ENCODE results near the gene ATP11B. TPM values are rescaled to one million over a fixed set of nuclear protein-coding genes. Genes with fewer than 3 reads are reported as not detected.

The ATP11B gene
- total RNA-seq, 1 donor from 2014 or later = 42.8 TPM

- H3K27me3 ChIP-seq (ENCODE audit: insufficient read depth, low read length) = no peaks in the 10 kb centered on the region
- TF ChIP-seq CTCF (IDR thresholded peaks at IDR 0.05; ENCODE audit: insufficient read depth, low read depth, low read length) (no peak), EZH2 (IDR thresholded peaks at IDR 0.05; ENCODE audit: insufficient read depth, low read length) (no peak)
- Mint-ChIP-seq H3K27ac (ENCODE audit: unreplicated experiment) (no peak overlapping the region), H3K4me3 (ENCODE audit: unreplicated experiment) (no peak overlapping the region), H3K36me3 (ENCODE audit: low read depth, unreplicated experiment) (peaks cover 4% of the 10 kb centered on the region), H3K27me3 (ENCODE audit: low read depth, unreplicated experiment) (no peaks in the 10 kb centered on the region), H3K9me3 (ENCODE audit: unreplicated experiment) (no peaks in the 10 kb centered on the region), H3K4me1 (ENCODE audit: low read depth, unreplicated experiment) (peaks cover 10% of the 10 kb centered on the region)
- H3K79me2 ChIP-seq (ENCODE audit: insufficient read depth, low read length) = no peaks in the 10 kb centered on the region
- no peak for DNase-seq (ENCODE audit: low read depth)
- no peaks in the 10 kb centered on the region for H3K4me1 ChIP-seq (ENCODE audit: insufficient read depth, low read length)
- no peaks in the 10 kb centered on the region for H4K20me1 ChIP-seq (ENCODE audit: insufficient read depth, low read length)
- H3K36me3 ChIP-seq (ENCODE audit: insufficient read depth, low read length) = no peaks in the 10 kb centered on the region
- H2AFZ ChIP-seq (ENCODE audit: low read depth, low read length) = no peak overlapping the region
- H3K4me2 ChIP-seq (ENCODE audit: low read length) = no peak overlapping the region
- no peak overlapping the region for H3K27ac ChIP-seq (ENCODE audit: low read depth, low read length)
- H3K4me3 ChIP-seq (ENCODE audit: insufficient read depth, low read depth, low read length) = no peak overlapping the region
- H3K9me3 ChIP-seq (ENCODE audit: insufficient read depth, low read depth, low read length) = no peaks in the 10 kb centered on the region
- FAIRE-seq = no peak
- H3K9ac ChIP-seq (ENCODE audit: low read length) = no peak overlapping the region
These were observed 147.0 kb downstream of the ATP11B start for GRCh38 chr3:182940266-182940808.

- H3K4me1 Mint-ChIP-seq (ENCODE audit: low read depth, unreplicated experiment) = peaks cover 8% of the 10 kb centered on the region
- Histone ChIP-seq H3K79me2 (ENCODE audit: insufficient read depth, low read length) (no peaks in the 10 kb centered on the region), H4K20me1 (ENCODE audit: insufficient read depth, low read length) (no peaks in the 10 kb centered on the region), H3K4me2 (ENCODE audit: low read length) (no peak overlapping the region), H3K9ac (ENCODE audit: low read length) (no peak overlapping the region), H3K36me3 (ENCODE audit: insufficient read depth, low read length) (peaks cover 4% of the 10 kb centered on the region), H3K27me3 (ENCODE audit: insufficient read depth, low read length) (no peaks in the 10 kb centered on the region), H2AFZ (ENCODE audit: low read depth, low read length) (no peak overlapping the region), H3K4me1 (ENCODE audit: insufficient read depth, low read length) (no peaks in the 10 kb centered on the region), H3K9me3 (ENCODE audit: insufficient read depth, low read depth, low read length) (no peaks in the 10 kb centered on the region), H3K4me3 (ENCODE audit: insufficient read depth, low read depth, low read length) (no peak overlapping the region), H3K27ac (ENCODE audit: low read depth, low read length) (no peak overlapping the region)
- H3K9me3 Mint-ChIP-seq (ENCODE audit: unreplicated experiment) = no peaks in the 10 kb centered on the region
- TF ChIP-seq EZH2 (IDR thresholded peaks at IDR 0.05; ENCODE audit: insufficient read depth, low read length) = no peak
- no peak for TF ChIP-seq CTCF (IDR thresholded peaks at IDR 0.05; ENCODE audit: insufficient read depth, low read depth, low read length)
- H3K4me3 Mint-ChIP-seq (ENCODE audit: unreplicated experiment) = no peak overlapping the region
- no peak for FAIRE-seq
- H3K27ac Mint-ChIP-seq (ENCODE audit: unreplicated experiment) = no peak overlapping the region
- H3K36me3 Mint-ChIP-seq (ENCODE audit: low read depth, unreplicated experiment) = peaks cover 6% of the 10 kb centered on the region
- no peak for DNase-seq (ENCODE audit: low read depth)
- no peaks in the 10 kb centered on the region for H3K27me3 Mint-ChIP-seq (ENCODE audit: low read depth, unreplicated experiment)
These were observed 148.4 kb downstream of the ATP11B start for GRCh38 chr3:182941719-182942118.

DNA sequence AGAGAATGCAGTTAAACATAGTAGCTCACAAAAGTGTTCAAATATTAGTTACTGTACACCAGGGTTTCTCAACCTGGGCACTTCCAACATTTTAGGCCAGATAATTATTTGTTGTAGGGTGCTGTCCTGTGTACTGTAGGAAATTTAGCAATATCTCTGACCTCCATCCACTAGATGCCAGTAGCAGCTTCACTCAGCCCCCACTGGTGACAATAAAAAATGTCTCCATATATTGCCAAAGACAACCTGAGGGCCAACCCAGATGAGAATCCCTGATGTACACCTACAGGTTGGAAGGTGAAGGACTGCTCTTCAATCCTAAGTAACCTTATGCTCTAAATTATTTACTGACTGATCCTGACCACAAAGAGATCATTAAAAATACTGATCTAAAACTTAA, 154.6 kb downstream of the ATP11B start:
- no peak for FAIRE-seq
- Histone ChIP-seq H2AFZ (ENCODE audit: low read depth, low read length) (no peak overlapping the region), H3K36me3 (ENCODE audit: insufficient read depth, low read length) (peaks cover 4% of the 10 kb centered on the region)

More for the DNA sequence above, 154.6 kb downstream of the ATP11B start:
- Mint-ChIP-seq H3K36me3 (ENCODE audit: low read depth, unreplicated experiment) (peaks cover 10% of the 10 kb centered on the region), H3K4me3 (ENCODE audit: unreplicated experiment) (no peak overlapping the region), H3K27me3 (ENCODE audit: low read depth, unreplicated experiment) (no peaks in the 10 kb centered on the region), H3K27ac (ENCODE audit: unreplicated experiment) (no peak overlapping the region), H3K9me3 (ENCODE audit: unreplicated experiment) (no peaks in the 10 kb centered on the region), H3K4me1 (ENCODE audit: low read depth, unreplicated experiment) (no peaks in the 10 kb centered on the region)
- Histone ChIP-seq H3K79me2 (ENCODE audit: insufficient read depth, low read length) (no peaks in the 10 kb centered on the region), H3K4me2 (ENCODE audit: low read length) (no peak overlapping the region), H3K9ac (ENCODE audit: low read length) (no peak overlapping the region), H3K9me3 (ENCODE audit: insufficient read depth, low read depth, low read length) (no peaks in the 10 kb centered on the region), H3K27me3 (ENCODE audit: insufficient read depth, low read length) (no peaks in the 10 kb centered on the region), H3K27ac (ENCODE audit: low read depth, low read length) (no peak overlapping the region), H3K4me1 (ENCODE audit: insufficient read depth, low read length) (no peaks in the 10 kb centered on the region), H4K20me1 (ENCODE audit: insufficient read depth, low read length) (peaks cover 5% of the 10 kb centered on the region), H3K4me3 (ENCODE audit: insufficient read depth, low read depth, low read length) (no peak overlapping the region)
- TF ChIP-seq CTCF (IDR thresholded peaks at IDR 0.05; ENCODE audit: insufficient read depth, low read depth, low read length) (no peak), EZH2 (IDR thresholded peaks at IDR 0.05; ENCODE audit: insufficient read depth, low read length) (no peak)
- no peak for DNase-seq (ENCODE audit: low read depth)
